Psoas muscle (tissue), 8 donors: ENCODE data around the gene RUNX3. TPM values are rescaled to one million over a fixed set of nuclear protein-coding genes. Genes with fewer than 3 reads are reported as not detected.

Experiments
- ATAC-seq, 4 donors: fragments of 200-7000 bp; cut with Tn5 transposase; one replicate each; pipeline ENCODE4 v1.9.1; 2020; ENCODE audit warnings: moderate library complexity in 3 of 4, mild to moderate bottlenecking in 2 of 4
- DNase-seq, 2 donors: peaks; one replicate each; pipeline ENCODE4 v3.0.0-alpha.2; 2020
- H3K27ac ChIP-seq: fragments of 200-600 bp; one replicate; pipeline ENCODE4 v1.8.0; 2022
- H3K27me3 ChIP-seq, 3 donors: fragments of 200-600 bp in 1 of 3; one replicate each; pipeline versions ENCODE4 v1.6.1 to v1.8.0; 2013 to 2022; ENCODE audit warnings: low read length in 2 of 3, mild to moderate bottlenecking in 2 of 3, moderate library complexity in 1 of 3; ENCODE audit not compliant: insufficient read depth in 3 of 3
- H3K36me3 ChIP-seq, 2 donors: fragments of 200-600 bp in 1 of 2; one replicate each; pipeline versions ENCODE4 v1.6.1 to v1.8.0; 2013 to 2022; ENCODE audit warnings: low read depth in 1 of 2, mild to moderate bottlenecking in 1 of 2, moderate library complexity in 1 of 2; ENCODE audit not compliant: insufficient read depth in 1 of 2
- H3K4me1 ChIP-seq: fragments of 200-600 bp; one replicate; pipeline ENCODE4 v1.8.0; 2022
- H3K4me3 ChIP-seq: fragments of 200-600 bp; one replicate; pipeline ENCODE4 v1.8.0; 2022; ENCODE audit warnings: mild to moderate bottlenecking
- H3K9me3 ChIP-seq: fragments of 200-600 bp; one replicate; pipeline ENCODE4 v1.8.0; 2022
- WGBS, 3 donors: extraction: QIAGEN DNeasy Blood & Tissue Kit; methylation state at CpG; one replicate each; pipeline versions ENCODE4 v1.1.6 to v1.1.7; 2013; 5-methylcytosine and 5-hydroxymethylcytosine counted together
- intact Hi-C, 2 donors: fragments of 100-400 bp; cut with DNase I; formaldehyde crosslinking; loops; one replicate each; pipeline versions ENCODE4 v1.11.0 to v1.14.2; 2022
- polyA plus RNA-seq, 3 donors: library from polyadenylated mRNA; stranded (reverse); fragments of 200-250 nt; gene quantifications; one replicate each; pipeline ENCODE4 v1.2.3, GENCODE V29; 2013
- total RNA-seq, 4 donors: library from RNA; stranded (reverse); fragmentation: NEBNext Ultra II Directional in 2 of 4; extraction: Animal tissue kit (Norgen Biotek cat#: 25700) in 2 of 4; gene quantifications; one replicate each; pipeline versions ENCODE4 v1.2.1 to v1.2.4, GENCODE V29; 2021 to 2023
- TF ChIP-seq, protein P1 (sequence below): fragments of 200-600 bp; IDR thresholded peaks from one replicate; pipeline ENCODE4 v1.8.0; 2022; ENCODE audit warnings: antibody characterized with exemption
- donor health status: healthy with polysubstance abuse.
- donor health status: DM: no; HTN: no; CAD: no; lungs with moderate emphysema.
- donor health status: Bipolar disorder and iron deficiency.
- donor health status: healthy.
- donor health status: DM: yes; HTN: yes; CAD: no.
- donor health status: DM: no; HTN: no; CAD: no.
- donor health status: DM: no; HTN: no; CAD: no.
- donor health status: DM: yes; HTN: yes; CAD: no.

The RUNX3 gene
- total and polyA plus RNA-seq, 7 donors = 0.16 to 0.59 (median 0.28) TPM

DNA sequence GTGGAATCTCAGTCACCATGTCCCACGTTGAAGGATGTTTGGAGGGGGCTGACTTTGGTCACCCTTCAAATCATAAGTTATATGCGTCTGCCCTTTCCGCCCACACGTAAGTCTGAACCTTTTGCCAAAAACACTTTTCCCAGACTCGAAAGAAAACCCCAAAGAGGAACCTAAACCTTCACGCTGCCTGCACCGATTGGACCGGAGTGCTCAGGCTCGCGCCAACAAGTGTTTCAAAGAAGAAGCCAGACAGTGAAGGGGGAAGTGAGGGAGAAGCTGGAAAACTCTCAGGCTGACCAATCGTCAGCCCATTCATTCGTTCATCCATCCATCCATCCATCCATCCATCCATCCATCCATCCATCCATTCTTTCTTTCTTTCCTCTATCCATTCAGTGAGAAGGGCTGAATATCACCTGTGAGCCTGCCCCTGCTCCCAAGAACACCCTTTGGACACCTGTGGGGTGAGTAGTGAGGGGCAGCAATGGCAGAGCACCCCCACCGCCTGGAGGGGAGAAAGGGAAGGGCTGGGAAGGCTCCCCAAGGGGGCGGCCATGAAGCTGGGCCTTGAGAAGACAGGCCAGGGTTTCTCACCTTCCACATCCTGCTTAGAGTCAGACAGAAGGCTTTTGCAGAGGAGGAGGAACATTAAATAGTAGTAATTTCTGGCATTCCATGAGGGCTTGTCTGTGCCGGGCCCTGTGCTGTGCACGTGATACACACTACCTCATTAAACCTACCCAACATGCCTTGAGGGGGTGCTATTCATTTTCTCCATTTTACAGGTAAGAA, 27.1 kb upstream of the RUNX3 start:
- Histone ChIP-seq H3K9me3 (no peaks in the 10 kb centered on the region), H3K4me3 (no peak overlapping the region), H3K27me3 (peaks cover 0 to 13% (median 0%) of the 10 kb centered on the region in 3 donors), H3K4me1 (no peaks in the 10 kb centered on the region), H3K27ac (no peak overlapping the region), H3K36me3 (no peaks in the 10 kb centered on the region)
- intact Hi-C loops = no loop called here
- 69 to 76% (median 74%) methylated on average over 16 of the region's 16 CpGs for WGBS, 3 donors
- TF ChIP-seq, protein P1, sequence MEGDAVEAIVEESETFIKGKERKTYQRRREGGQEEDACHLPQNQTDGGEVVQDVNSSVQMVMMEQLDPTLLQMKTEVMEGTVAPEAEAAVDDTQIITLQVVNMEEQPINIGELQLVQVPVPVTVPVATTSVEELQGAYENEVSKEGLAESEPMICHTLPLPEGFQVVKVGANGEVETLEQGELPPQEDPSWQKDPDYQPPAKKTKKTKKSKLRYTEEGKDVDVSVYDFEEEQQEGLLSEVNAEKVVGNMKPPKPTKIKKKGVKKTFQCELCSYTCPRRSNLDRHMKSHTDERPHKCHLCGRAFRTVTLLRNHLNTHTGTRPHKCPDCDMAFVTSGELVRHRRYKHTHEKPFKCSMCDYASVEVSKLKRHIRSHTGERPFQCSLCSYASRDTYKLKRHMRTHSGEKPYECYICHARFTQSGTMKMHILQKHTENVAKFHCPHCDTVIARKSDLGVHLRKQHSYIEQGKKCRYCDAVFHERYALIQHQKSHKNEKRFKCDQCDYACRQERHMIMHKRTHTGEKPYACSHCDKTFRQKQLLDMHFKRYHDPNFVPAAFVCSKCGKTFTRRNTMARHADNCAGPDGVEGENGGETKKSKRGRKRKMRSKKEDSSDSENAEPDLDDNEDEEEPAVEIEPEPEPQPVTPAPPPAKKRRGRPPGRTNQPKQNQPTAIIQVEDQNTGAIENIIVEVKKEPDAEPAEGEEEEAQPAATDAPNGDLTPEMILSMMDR = no peak
- DNase-seq = no peak
- no peak for ATAC-seq

DNA sequence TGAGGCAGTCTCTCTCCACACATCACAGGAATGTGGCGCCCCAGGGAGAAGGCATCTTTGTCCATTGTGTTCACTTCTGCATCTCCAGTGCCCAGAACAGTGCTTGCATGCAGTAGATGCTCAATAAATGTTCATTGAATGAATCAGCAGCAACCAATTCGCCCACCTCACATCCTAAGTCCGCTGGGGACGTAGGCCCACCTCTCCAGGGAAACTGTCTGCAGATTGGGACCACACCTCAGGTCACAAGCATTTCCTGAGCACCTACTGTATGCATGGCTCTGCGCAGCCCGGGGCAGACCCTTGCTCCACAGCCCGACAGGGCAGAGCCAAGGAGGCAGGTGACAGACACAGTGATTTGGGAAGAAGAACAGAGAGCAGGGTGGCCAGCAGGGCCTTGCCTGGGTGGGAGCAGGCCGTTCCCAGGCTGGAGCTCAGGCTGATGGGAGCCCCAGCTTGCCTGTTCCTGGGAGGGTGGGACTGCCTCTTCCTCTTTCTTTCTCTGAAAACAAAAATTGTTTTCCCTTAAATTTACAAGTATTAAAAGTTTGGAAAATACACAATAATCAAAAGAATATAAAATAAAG, 25.8 kb upstream of the RUNX3 start:
- WGBS, 3 donors = 81 to 87% (median 87%) methylated on average over 8 of the region's 8 CpGs
- Histone ChIP-seq H3K27me3 (peaks cover 0 to 13% (median 0%) of the 10 kb centered on the region in 3 donors), H3K27ac (no peak overlapping the region), H3K4me1 (no peaks in the 10 kb centered on the region), H3K36me3 (no peaks in the 10 kb centered on the region), H3K9me3 (no peaks in the 10 kb centered on the region), H3K4me3 (no peak overlapping the region)
- intact Hi-C loops = no loop called here
- TF ChIP-seq, protein P1 = no peak
- ATAC-seq (no peak), DNase-seq (no peak)

DNA sequence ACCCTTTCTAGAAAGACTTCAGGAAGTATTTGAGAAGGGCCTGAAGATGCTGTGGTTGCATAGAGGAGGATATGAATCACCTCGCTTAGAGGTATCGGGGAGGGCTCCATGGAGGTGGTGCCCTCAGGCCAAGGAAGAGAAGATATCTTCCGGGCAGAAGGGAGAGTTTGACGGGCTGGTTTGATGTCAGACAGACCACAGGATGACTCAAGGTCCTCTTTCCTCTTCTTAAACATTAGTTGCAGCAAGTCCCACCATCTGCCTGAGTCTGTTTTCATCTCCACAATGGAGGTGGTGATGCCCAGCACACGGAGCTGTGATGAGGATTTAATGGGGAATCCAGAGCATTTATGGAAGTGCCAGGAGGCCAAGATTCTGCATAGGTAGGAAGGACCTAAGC, 25.1 kb upstream of the RUNX3 start:
- TF ChIP-seq, protein P1 = no peak
- Histone ChIP-seq H3K36me3 (no peaks in the 10 kb centered on the region), H3K27ac (no peak overlapping the region), H3K4me1 (no peaks in the 10 kb centered on the region), H3K4me3 (no peak overlapping the region), H3K9me3 (no peaks in the 10 kb centered on the region), H3K27me3 (peaks cover 0 to 11% (median 0%) of the 10 kb centered on the region in 3 donors)
- intact Hi-C loops = no loop called here
- no peak for DNase-seq
- WGBS, 3 donors = 72 to 76% (median 72%) methylated on average over 5 of the region's 5 CpGs
- no peak for ATAC-seq

DNA sequence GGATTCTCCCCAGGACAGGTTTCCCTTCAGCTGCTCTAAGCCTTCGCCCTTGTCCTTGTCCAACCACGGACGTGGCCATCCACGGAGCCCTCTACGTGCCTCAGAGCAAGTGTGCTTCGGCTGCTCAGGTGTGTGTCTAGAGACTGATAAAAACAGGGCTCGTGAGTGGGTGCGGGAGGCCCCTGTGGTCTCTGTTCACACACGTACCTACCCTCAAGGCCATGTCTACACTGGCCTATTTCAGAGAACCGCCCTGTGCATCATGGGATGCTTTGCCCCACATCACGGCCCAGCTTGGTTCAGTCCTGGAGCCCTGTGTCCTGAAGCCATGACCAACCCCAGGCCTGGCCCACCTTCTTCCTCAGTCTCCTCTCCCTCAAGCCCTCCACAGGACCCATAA, 24.6 kb upstream of the RUNX3 start:
- intact Hi-C loops = no loop called here
- Histone ChIP-seq H3K36me3 (no peaks in the 10 kb centered on the region), H3K4me1 (no peaks in the 10 kb centered on the region), H3K27ac (no peak overlapping the region), H3K27me3 (peaks cover 0 to 9% (median 0%) of the 10 kb centered on the region in 3 donors), H3K4me3 (no peak overlapping the region), H3K9me3 (no peaks in the 10 kb centered on the region)
- ATAC-seq (no peak), DNase-seq (no peak)
- 89 to 94% (median 93%) methylated on average over 11 of the region's 11 CpGs for WGBS, 3 donors
- TF ChIP-seq, protein P1 = no peak
